ENCODE data around the gene LY6G6C.
A peak's percentile ranks its signal among the peaks of the same experiment; 100 is the strongest.

LY6G6C gene, protein sequence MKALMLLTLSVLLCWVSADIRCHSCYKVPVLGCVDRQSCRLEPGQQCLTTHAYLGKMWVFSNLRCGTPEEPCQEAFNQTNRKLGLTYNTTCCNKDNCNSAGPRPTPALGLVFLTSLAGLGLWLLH

DNA sequence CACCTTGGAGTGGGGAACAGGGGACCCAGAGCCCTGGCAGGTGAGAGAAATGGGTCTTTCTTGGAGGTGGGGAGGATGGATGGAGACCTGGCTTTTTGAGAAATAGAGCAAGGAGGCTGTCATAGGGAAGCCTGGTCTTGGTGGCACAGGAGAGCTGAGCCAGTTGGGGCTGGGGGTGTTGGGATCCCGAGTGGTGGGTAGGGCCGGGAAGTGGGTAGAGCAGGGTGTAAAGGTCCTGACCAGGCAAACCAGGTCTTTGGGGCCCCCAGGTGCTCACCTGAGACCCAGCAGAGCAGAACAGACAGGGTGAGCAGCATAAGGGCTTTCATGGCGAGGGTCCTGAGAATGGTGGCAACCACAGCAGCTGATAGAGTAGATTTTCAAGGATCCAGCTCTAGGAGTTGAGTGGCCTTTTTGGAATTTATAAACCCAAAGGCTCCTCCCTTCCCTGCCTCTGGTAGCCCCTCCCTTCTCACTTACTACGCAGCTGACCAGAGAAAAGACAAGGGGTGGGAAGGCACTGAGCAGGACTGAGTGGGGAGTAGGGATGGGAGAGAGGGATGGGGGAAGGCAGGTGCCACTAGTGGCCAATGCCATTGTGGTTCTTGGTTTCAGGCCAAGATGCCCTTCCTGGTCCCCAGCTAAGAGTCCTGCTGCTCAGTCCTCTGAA lies at the start of gene LY6G6C:
TSS of gene LY6G6C (minus strand) at position 396 of the 670 bp plus-strand sequence. CDS start at position 329, 67 bp downstream.
- no peak for DNase-seq

DNA sequence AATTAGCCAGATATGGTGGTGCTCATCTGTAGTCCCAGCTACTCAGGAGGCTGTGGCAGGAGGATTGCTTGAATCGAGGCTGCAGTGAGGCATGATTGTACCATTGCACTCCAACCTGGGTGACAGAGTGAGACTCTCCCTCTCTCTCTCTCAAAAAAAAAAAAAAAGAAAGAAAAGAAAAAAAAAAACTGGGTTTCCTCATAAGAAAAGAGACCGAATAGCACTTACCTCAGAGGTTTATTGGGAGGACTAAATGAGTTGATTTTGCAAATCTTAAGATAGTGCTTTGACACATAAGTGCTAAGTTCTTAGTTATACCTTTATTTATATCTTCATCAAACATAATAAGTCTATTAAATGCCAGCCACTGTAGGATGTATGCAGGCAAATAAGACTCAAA lies 49.3 kb upstream of the LY6G6C start:
- DNase-seq: no peak

DNA sequence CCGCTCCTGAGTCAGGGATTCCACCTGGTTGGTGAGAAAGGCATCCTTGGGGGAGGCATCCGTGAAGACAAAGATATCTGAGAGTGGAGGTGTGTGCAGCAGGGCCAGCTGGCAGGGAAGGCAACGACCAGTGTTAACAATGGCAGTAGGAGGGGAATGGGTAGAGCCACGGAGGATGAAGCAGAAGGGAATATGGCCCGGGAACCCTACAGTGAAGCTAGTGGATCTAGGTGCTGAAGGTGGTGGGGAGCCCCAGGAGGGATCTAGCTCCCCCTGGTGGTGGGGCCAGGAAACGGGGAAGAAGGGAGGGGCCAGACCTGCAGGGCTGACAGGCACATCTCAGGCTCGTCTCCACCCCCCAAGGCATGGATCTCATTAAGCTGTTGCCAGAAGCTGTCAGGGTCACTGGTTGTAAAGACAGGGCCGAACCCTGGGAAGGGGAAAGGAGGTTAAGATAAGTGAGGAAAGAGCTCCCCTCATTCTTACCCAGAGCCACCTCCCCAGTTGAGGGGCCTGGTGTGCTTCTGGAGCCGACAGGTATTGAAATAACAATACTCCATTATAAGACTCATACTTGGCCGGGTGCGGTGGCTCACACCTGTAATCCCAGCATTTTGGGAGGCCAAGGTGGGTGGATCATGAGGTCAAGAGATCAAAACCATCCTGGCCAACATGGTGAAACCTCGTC lies 48.3 kb upstream of the LY6G6C start:
- peak; percentile 53 for DNase-seq

DNA sequence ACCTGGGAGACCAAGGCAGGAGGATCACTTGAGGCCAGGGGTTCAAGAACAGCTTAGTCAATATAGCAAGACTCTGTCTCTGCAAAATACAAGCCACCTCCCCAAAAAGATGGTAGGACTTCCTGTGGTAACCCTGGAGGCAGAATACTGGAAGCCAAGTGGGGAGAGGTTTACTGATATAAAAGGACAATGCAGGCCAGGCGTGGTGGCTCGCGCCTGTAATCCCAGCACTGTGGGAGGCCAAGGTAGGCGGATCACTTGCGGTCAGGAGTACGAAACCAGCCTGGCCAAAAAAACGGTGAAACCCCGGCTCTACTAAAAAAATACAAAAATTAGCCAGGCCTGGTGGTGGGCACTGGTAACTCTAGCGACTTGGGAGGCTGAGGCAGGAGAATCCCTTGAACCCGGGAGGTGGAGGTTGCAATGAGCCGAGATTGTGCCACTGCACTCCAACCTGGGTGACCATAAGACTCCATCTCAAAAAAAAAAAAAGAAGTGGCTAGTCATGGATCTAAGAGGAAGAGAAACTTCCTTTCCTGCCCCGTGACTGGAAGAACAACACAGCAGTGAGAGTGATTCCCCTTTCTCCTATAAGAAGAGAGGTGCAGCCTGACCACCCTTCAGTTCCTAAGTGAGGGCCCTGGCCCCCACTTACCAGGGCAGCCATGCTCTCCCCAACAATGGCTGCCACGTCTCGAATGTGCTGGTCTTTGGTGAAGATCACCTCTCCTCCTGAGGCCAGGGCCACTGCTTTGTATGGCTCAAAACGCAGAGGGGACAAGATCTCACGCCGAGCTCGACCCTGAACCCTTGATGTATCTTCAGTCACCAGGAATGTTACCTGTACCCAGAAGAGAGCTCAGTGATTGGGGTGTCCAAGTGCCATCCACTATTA lies 47.1 kb upstream of the LY6G6C start:
- no peak for DNase-seq

DNA sequence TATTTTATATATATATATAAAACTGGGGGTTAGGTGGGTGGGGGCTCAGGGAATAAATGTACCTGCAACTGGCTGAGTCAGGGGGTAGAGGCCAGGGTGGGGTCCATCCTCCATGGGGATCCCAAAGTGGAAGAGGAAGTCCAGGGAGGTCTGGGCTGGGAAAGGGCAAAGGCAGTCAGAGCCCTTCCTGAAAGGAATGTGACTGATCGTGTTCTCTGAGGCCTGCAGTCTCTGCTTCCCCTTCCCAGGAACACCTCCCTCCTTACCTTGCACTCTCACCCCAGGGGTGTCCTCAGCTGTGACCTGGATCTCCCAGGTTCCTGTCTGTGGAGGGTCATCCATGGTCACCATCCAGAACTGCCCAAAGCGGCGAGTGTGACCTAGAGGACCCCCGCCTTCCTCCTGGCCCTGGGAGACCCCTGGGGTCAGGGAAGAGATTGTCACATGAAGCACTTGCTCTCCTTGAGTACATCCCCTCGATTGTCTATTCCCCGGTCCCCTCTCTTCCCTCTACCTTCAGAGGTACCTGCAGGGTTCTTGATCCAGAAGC lies 45.6 kb upstream of the LY6G6C start:
- no peak for DNase-seq

DNA sequence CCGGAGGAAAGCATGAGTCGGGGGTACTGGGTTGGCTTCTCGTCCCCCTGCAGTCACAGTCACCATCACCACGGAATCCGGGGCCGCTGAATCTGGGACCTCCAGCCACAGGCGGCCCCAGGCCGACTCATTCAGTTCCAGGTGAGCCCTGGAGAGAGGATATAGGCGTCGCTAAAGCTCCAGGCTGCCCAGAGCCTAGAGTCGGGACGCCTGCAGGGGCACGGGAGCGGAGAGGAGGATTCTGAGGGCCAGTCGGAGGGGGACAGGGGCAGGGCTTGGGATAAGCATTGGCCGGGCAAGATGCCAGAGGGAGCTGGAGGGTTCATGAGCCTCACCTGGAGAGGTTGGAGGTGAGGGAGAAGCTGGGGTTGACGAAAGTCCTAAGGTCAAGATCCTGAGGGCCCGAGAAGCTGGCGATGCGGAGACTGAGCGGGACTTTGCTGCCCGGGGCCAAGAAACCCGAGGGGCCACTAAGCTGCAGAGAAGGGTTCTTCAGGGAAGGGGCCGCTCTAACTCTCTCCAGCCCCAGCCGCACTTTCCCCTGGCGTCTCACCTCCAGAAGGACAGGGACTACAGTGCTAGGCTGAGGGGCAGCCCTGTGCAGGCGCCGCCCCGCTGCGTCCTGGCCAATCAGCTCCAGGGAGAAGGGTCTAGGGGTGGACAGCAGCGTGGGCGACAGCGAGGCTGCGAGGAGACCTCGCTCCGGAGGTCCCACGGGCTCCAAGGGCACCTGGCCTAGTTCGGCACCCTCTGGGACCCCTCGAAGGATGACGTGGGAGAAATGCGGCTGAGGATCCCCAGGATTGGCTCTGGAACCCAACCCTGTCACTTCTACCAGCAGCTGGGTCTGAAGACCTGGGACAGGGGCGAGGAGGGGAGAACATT lies 44.6 kb upstream of the LY6G6C start:
- no peak for DNase-seq

DNA sequence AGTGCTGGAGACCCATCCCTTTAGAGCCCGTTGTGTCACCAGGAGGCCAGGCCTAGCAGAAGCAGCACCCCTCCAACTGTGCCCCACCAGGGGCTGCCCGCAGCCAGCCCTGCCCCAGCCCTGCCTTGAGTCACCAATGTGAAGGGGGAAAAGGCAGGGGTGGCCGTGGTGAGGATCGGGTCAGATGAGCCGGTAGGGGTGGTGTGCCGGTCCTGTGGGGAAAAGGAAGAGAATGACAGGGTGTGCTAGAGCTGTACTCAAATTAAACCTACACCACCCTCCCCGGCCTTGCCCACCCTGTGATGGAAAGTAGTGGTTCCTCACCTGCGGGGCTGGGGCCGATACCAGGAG lies 44.0 kb upstream of the LY6G6C start:
- no peak for DNase-seq

DNA sequence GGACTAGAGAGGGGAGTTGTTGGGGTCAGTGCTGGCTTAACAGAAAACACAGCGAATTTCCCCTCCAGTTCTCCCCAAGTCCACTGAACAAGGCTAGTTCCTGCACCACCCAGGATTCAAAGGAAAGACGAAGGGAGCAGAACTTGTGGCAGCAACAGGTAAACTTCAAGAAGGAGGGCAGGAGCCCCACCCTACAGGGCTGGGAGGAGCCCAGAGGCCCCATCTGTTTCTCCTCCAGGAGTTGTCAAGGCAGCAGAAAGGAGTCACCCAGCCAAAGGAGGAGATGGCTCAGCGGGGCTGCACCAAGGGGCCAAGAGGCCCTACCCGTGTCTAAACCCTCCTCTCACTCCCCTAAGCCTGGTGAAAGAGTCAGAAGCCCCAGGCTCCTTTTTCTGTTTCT lies 42.7 kb upstream of the LY6G6C start:
- DNase-seq: no peak

DNA sequence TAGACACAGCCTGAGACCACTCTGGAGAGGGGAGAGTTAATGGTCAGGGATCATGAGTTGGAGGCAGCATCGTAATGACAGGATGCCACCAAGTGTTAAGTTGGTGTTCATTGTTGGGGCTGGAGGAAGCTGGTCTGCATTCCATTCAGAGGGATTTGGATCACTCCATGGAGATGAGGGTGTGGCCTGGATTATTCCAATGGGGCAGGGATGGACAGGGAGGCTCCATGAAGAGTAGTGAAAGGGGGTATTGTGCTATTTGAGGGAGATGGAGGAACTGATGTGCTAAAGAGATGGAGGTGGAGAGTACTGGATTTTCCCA lies 42.0 kb upstream of the LY6G6C start:
- DNase-seq: no peak

DNA sequence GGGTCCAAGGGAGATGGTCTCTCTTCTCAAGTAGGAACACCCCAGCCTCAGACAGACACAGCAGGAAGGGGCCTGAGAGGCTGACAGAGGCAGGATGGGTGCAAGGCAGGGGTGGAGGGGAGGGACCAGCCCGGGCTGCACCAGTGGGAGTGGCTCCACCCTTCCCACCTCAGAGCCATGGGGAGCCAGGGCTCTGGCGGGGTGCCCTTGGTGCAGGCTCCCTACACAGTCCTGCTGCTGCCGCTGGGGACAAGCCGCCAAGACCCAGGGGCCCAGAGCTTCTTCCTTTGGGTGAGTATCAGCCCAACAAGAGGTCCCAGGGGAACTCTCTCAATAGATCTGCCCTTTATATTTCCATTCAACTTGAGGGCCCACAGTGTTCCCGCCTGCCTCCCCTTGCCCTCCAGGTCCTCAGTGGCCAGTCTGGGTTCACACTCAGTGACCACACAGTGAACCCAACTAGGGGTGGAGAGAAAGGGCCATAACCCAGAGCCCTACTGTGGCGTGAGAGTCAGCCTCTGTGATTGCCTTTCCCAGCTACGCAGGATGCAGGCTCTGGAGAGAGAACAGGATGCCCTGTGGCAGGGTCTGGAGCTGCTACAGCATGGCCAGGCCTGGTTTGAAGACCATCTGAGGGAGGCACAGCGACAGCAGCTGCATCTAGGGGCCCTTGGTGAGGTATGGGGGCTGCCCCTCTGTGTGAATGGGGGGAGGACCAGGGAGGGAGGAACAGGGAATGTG lies 41.5 kb upstream of the LY6G6C start:
- no peak for DNase-seq

DNA sequence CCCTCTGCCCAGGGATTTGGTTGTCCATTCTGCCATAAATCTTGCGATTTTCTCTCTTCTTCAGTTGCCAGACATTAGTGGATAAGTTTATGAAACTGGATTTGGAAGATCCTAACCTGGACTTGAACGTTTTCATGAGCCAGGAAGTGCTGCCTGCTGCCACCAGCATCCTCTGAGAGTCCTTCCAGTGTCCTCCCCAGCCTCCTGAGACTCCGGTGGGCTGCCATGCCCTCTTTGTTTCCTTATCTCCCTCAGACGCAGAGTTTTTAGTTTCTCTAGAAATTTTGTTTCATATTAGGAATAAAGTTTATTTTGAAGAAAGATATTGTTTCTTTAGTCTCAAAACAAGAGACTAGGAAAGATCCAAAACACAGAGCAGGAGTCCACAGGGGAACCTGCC lies 40.8 kb upstream of the LY6G6C start, which contains the start of gene SAPCD1:
TSS of gene SAPCD1 (plus strand) at position 301 of the 400 bp plus-strand sequence. CDS start 399 bp downstream, outside the sequence.
- no peak for DNase-seq

DNA sequence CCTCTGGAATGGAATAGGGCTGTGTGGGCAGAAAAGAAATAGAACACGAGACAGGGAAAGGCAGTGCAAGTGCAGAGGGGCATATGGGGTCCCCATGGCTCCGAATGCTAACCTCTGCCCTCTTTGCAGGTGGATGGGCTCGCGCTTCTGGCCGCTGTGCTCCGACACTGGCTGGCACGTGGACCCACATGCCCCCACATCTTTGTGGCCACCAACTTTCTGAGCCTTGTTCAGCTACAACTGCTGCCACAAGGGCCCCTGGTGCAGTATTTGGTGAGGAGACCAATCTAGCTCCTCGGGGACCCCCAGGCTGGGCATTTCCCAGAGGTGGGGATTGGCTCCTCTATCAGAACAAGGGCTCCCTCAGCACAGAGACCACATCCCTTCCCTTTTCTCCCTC lies 39.8 kb upstream of the LY6G6C start:
- no peak for DNase-seq

DNA sequence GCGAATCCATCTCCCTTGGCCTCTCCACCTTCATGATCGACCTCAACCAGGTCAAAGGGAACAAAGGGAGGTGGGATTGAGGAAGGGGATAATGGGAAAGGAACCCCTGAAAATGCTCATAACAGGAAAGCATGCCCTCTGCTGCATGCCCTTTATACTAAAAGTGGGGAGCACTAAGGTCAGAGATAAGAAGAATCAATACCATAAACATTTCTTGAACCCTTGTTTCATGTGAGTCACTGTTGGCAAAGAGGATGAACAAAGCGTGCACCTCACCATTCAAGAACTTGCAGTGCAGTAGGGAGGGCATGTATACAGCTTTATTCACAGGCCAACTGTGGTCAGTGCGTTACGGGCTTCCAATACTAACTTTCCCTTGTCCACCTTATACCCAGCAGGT lies 39.2 kb upstream of the LY6G6C start:
- no peak for DNase-seq

DNA sequence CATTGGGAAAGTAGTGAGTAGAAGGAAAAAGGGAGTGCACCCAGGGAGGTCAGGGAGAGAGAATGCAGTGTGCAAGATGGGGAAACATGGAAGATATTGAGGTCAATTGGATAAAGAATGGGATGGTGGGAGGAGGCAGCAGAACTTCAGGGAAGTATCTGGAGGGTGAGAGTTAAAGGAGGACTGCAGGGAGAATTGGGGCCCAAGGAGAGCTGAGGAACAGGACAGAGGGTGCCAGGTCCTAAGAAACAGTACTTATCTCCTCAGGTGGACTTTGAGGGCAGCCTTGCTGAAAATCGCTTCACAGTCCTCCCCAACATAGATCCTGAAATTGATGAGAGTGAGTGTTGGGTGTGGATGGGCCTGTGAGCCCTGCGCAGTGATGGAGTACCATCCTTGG lies 36.7 kb upstream of the LY6G6C start:
- no peak for DNase-seq

DNA sequence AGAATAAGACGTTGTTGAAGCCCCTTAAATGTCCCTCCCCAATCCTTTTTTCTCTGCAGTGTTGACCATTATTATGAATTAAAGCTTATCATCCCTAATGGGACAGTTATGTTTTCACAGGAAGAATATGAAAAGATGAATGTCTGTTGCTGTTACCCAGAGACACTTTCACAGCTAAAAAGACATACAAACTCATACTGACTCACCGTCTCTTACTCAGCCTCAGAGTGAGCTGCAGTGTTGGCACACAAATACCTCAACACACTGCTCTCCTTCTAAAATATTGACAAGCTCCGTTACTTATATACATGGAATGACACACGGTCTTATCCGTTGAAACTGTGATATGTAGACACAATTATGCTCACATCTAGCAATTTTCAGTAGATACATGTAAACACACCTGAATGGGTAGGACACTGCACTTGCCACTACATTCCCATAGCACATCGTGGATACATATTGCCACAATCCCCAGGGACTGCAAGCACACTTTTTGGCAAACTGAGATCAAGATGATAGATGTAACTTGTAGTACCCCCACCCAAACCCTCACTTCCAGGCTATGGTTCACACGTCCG lies 31.3 kb upstream of the LY6G6C start:
- DNase-seq: no peak

DNA sequence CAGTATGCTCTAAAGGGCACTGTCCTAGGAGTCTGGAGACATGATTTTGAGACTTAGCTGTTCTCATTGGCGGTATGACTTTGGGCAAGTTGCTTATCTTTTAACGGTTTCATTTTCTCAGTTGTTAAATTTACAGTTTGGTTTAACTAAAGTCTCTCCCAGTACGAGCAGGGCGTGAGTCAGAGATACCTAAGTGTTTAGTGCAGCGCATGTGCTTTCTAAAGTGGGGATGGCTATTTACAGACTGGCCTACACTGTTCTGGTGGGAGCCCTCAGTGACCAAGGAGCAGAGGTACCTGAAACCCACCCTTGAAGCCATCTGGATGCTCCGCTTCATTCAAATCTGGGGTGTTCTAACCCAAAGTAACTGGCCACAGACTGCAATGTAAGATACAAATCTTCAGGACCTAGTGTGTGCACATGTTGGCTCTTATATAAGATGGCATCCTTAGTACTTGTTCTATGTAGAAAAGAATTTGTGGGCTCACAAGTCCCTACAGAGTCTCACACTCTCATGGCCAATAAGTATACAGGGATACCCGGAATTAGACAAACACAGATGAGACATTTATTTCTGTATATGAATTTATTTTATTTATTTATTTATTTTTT lies 29.0 kb upstream of the LY6G6C start:
- no peak for DNase-seq

DNA sequence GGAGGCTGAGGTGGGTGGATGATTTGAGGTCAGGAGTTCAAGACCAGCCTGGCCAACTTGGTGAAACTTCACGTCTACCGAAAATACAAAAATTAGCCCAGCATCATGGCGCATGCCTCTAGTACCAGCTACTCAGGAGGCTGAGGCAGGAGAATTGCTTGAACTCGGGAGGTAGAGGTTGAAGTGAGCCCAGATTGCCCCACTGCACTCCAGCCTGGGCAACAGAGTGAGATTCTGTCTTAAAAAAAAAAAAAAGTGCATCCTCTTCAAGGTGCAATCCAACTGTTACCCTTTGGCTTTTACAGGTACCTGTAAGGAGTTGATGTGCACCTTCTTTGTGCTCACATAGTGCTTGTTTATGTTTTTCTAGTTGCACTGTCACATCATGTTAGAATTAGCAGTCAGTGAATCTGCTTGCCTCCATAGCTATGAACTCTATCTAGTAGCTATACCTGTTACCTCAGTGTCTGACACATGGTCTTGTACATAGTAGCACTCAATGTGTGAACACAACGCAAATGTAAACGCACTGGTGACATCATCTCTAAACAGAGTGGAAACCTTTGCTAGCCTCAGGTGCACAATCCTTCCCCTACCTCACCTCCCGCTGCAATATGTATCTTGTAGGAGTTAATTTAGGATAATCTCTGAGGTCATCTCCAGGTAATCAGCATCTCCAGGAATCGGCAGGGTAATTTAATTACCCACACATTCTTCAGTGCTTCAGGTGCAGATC lies 27.9 kb upstream of the LY6G6C start:
- no peak for DNase-seq

DNA sequence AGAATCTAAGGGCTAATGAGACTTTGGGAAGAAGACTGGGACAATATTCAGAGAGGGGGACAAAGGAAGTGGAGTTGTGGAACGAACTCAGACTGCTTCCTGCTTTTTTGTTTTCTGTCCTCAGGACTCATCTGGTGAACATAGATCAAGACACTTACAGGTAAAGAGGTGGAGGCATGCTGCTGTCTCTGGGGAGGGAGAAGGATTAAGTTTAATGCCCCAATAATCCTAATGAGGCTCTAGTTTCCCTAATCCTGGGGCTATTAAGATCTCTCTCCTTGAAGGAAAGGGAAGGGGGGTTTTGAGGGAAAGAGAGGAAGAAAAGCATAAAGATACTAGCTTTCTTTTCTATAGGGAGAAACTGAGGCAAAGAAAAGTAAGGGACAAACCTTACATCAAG lies 22.9 kb upstream of the LY6G6C start:
- no peak for DNase-seq

DNA sequence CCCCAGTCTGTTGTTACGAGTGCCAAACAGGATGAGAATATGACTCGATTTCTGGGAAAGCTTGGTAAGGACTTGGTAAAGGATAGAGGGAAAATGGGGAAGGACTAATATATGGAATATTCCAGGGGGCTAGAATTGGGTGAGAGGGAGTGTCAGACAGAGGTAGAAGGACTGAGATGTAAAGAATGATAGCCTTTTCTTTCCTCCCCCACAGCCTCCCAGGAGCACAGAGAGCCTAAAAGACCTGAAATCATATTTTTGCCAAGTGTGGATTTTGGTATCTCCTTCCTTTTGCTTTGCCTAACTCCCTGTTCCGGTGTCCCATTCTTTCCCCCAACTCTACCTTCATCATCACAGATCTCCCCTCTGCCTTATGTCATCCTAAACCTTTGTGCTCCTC lies 21.3 kb upstream of the LY6G6C start:
- DNase-seq: no peak

DNA sequence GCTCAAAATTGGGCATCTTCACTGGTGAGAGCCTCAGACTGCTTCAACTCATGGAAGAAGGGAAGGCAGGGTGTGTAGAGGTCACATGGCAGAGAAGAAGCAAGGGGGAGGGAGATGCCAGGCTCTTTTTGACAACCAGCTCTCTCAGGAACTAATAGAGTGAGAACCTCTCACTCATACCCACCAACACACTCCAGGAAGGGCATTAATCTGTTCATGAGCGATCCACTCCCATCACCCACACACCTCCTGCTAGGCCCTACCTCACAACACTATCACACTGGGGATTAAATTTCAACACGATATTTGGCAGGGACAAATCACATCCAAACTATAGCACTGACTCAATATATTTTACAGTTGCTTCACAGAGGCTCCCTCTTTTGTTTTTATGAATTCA lies 20.3 kb upstream of the LY6G6C start:
- no peak for DNase-seq

Measured in NCI-H1105 (cell line).